Inferior parietal cortex (tissue), 1 donor: ENCODE results near the gene TSHR.

Experiments used
- DNase-seq: peaks from one replicate; pipeline ENCODE4 v3.0.0-alpha.2; 2016; ENCODE audit errors: extremely low spot score

TSHR gene

GRCh38 chr14:81176241-81176640 lies 220.8 kb downstream of the TSHR start:
- DNase-seq: no peak

DNA sequence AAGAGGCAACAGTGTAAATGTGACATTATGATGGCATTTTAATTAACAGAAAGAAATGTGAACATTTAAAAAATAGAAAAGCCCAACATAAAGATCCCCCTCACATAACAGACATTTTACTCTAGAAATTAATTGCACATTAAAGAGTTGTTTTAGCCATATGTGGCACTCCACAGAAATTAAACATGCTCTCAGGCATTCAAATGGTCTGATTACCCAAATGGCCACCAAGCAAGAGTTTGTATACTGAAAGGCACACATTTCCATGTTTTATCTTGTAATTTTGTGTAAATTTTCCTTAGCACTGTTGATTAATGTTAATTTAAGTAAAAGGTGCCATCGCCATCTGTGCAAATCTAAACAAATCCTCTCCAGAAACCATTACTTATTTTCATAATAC lies 221.8 kb downstream of the TSHR start:
- DNase-seq: no peak

GRCh38 chr14:81178063-81178462 lies 222.6 kb downstream of the TSHR start:
- no peak for DNase-seq

- DNase-seq: no peak
These were observed 224.2 kb downstream of the TSHR start for GRCh38 chr14:81179631-81180030.

DNA sequence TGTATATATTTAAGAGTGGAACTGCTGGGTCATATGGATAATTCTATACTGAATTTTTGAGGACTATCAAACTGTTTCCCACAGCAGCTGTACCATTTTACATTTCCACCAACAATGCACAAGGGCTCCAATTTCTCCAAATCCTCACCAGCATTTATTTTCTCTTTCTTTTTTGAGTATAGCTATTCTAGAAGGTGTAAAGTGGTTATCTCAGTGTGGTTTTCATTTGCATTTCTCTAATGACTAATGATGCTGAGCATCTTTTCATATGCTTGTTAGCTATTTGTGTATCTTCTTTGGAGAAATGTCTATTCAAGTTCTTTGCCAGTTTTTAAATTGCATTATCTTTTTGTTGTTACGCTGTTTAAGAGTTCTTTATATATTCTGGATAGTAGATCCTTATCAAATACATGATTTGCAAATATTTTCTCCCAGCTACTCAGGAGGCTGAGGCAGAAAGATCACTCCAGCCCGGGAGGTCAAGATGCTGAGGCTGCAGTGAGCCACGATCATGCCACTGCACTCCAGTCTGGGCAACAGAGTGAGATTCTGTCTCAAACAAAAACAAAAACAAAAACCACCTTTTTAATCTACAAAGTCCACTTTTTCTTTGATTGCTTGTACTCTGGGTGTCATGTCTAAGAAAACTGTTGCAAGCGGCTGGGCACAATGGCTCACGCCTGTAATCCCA lies 232.6 kb downstream of the TSHR start:
- no peak for DNase-seq

DNA sequence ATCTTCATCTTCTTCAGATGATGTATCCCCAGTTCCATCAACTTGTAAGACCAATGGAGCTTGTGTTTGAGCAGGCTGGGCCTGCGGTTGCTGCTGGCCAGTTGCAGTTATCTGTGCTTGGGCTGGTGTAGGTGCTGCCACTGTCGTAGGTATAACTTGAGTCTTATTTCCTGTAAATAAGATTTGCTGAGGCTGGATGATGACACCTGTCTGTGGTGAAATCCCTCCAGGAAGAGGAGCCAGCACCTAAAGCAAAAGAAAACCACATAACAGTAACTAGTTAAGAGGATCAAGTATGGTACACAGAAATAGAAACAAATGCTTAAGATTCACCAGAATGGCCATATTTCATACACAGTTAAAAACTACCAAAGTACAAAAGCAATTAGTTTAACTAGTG lies 237.2 kb downstream of the TSHR start:
- DNase-seq: no peak

DNA sequence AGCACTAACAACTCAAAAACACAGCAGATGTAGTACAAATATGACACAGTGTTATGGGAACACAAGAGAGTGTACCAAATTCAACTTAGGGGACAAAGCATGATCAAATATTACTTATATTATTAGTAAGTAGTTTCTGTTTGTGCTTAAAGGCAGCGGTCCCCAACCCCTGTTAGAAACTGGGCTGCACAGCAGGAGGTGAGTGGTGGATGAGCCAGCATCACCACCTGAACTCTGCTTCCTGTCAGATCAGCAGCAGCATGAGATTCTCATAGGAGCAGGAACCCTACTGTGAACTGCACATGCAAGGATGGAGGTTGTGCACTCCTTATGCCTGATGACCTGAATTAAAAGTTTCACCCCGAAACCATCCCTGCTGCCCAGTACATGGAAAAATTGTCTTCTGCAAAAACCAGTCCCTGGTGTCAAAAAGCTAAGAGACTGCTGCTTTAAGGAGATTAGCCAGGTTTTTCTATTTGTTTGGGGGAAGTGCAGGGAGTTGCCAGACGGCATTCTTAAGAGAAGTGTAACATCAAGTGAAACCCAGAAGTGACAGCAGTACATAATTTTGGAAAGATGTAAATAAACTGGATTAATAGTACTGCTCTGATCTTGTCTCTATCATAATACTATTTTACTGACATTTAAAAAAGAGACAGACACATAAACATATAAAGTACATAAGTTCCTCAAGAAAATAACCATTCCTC lies 238.7 kb downstream of the TSHR start:
- no peak for DNase-seq
